ENCODE results near the gene MRPL55.

GRCh38 chr1:228082918-228083870, 25.9 kb downstream of the MRPL55 start:
- no peak for TF ChIP-seq RAD21 (conservative IDR thresholded peaks at IDR 0.05)
- no peak for TF ChIP-seq CTCF (IDR thresholded peaks at IDR 0.05; ENCODE audit: poor library complexity, severe bottlenecking)
- no peak for TF ChIP-seq EZH2 (IDR thresholded peaks at IDR 0.05; ENCODE audit: borderline replicate concordance, insufficient read depth, low read length, poor library complexity, severe bottlenecking)
- TF ChIP-seq POLR2AphosphoS5 (IDR thresholded peaks at IDR 0.05), result no peak
- no peak for TF ChIP-seq REST (IDR thresholded peaks at IDR 0.05; ENCODE audit: borderline replicate concordance)
- TF ChIP-seq SMC3 (conservative IDR thresholded peaks at IDR 0.05; ENCODE audit: poor library complexity), result no peak
- no peak for TF ChIP-seq EP300 (conservative IDR thresholded peaks at IDR 0.05; ENCODE audit: poor library complexity, severe bottlenecking)
- TF ChIP-seq TAF1 (IDR thresholded peaks at IDR 0.05; ENCODE audit: low read depth), result no peak
